Gastroesophageal sphincter (tissue), 2 donors: Measurements from ENCODE around the gene NCAPD3.

Experiments used
- EP300 ChIP-seq: sonication (generic); formaldehyde crosslinking; IDR thresholded peaks from one replicate; pipeline ENCODE4 v1.6.1; 2017; ENCODE audit warnings: antibody characterized with exemption, mild to moderate bottlenecking
- POLR2A ChIP-seq, 2 donors: fragments of 450-650 bp; IDR thresholded peaks; one replicate each; pipeline ENCODE4 v1.6.1; 2017; ENCODE audit warnings: antibody characterized with exemption in 2 of 2, mild to moderate bottlenecking in 2 of 2, moderate library complexity in 1 of 2

DNA sequence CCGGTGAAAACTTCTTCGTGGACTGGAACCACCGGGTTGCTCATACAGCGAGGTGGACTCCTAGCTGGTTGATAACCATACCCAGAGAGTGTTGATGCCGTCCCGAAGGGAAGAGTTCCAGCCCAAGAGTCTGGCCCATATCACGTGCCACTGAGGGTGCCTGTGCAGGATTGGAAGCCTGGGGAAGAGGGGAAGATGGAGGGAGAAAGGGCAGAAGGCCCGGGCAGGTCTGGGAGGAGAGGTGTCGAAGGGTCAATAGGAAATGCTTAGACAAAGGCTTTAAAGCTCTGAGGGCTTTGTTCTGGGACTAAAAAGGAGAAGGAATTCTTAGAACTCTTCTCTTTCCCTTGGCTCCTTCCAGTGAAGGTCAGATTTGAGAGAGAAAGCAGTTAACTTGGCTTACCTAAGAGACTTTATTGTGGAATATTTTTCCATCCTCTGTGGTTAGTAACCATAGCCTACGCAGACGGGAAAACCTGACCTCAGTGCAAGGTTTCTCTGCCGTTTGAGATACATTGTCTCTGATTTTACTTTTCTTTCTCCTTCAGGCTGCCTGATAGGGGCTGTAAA lies 84.4 kb downstream of the NCAPD3 start:
- TF ChIP-seq EP300 = no peak
- no peak for TF ChIP-seq POLR2A (IDR thresholded peaks at IDR 0.05)
